K562 (cell line): ENCODE data around the gene IL2RG. TPM values are rescaled to one million over a fixed set of nuclear protein-coding genes. Genes with fewer than 3 reads are reported as not detected.

ENCODE experiments used
- C11orf30 ChIP-seq: fragments of 450-650 bp; IDR thresholded peaks from 2 replicates; pipeline ENCODE4 v1.6.1; 2016; ENCODE audit warnings: low read depth, mild to moderate bottlenecking
- CBX8 ChIP-seq: fragments of 200-600 bp; sonication (generic); IDR thresholded peaks from 2 replicates; pipeline ENCODE4 v1.6.1; 2012; ENCODE audit warnings: borderline replicate concordance, mixed run types, low read depth, mild to moderate bottlenecking, moderate library complexity, mixed read lengths, low read length, control low read depth, inconsistent platforms; ENCODE audit not compliant: poor library complexity, severe bottlenecking; ENCODE audit errors: extremely low read depth
- GABPA ChIP-seq: fragments of 200-800 bp; sonication (Bioruptor generic); conservative IDR thresholded peaks from 2 replicates; pipeline ENCODE4 v1.6.1; 2016; ENCODE audit warnings: low read depth, missing genetic modification characterization, missing compliant biosample characterization
- GTF2F1 ChIP-seq: IDR thresholded peaks from 2 replicates; pipeline ENCODE4 v1.6.1; 2011; ENCODE audit warnings: low read depth, low read length, improper control_type of control experiment
- NFRKB ChIP-seq: fragments of 450-650 bp; IDR thresholded peaks from 2 replicates; pipeline ENCODE4 v1.6.1; 2016; ENCODE audit warnings: low read depth
- NR2C2 ChIP-seq, 2 experiments: fragments of 200-800 bp in 1 of 2; sonication (Bioruptor generic) in 1 of 2; sonication (generic) in 1 of 2; formaldehyde crosslinking in 1 of 2; IDR thresholded peaks; 2 replicates each; pipeline versions ENCODE4 v1.6.1 to v1.8.0; 2016 to 2022; ENCODE audit warnings: mild to moderate bottlenecking in 1 of 2, missing compliant biosample characterization in 1 of 2, missing genetic modification characterization in 1 of 2, missing genetic modification reagents in 1 of 2
- PRPF4 ChIP-seq: fragments of 200-400 bp; formaldehyde crosslinking; IDR thresholded peaks from one replicate; pipeline ENCODE4 v1.6.1; 2017; ENCODE audit warnings: low read length, low read depth, mild to moderate bottlenecking; ENCODE audit not compliant: insufficient read depth, poor library complexity, severe bottlenecking
- RB1 ChIP-seq: fragments of 450-650 bp; IDR thresholded peaks from 2 replicates; pipeline ENCODE4 v1.6.1; 2017; ENCODE audit warnings: low read depth, mild to moderate bottlenecking
- RBM22 ChIP-seq: fragments of 200-400 bp; formaldehyde crosslinking; IDR thresholded peaks from 2 replicates; pipeline ENCODE4 v1.6.1; 2018; ENCODE audit warnings: low read length, low read depth; ENCODE audit not compliant: poor library complexity, severe bottlenecking
- TAL1 ChIP-seq: fragments of 450-650 bp; IDR thresholded peaks from 2 replicates; pipeline ENCODE4 v1.6.1; 2016; ENCODE audit warnings: mild to moderate bottlenecking
- TEAD1 ChIP-seq, 2 experiments: fragments of 450-650 bp in 1 of 2; sonication (generic) in 1 of 2; formaldehyde crosslinking; IDR thresholded peaks; 2 replicates each; pipeline versions ENCODE4 v1.4.0 to v1.8.0; 2020 to 2022; ENCODE audit warnings: mild to moderate bottlenecking in 2 of 2, missing genetic modification reagents in 1 of 2
- ZBTB7A ChIP-seq: IDR thresholded peaks from 2 replicates; pipeline ENCODE4 v1.6.1; 2011; ENCODE audit warnings: low read depth, mild to moderate bottlenecking, low read length, moderate library complexity, borderline replicate concordance; ENCODE audit not compliant: control insufficient read depth
- ZNF224 ChIP-seq: sonication (generic); formaldehyde crosslinking; IDR thresholded peaks from 2 replicates; pipeline ENCODE4 v1.8.0; 2022; ENCODE audit warnings: mild to moderate bottlenecking, missing genetic modification reagents
- ZNF583 ChIP-seq: fragments of 250-450 bp; sonication (Bioruptor Pico); IDR thresholded peaks from 2 replicates; pipeline ENCODE4 v1.4.0; 2020
- ZNF707 ChIP-seq: fragments of 250-450 bp; sonication (Bioruptor Pico); conservative IDR thresholded peaks from 2 replicates; pipeline ENCODE4 v1.8.0; 2022; ENCODE audit warnings: inconsistent platforms, mild to moderate bottlenecking, moderate library complexity
- ZNF764 ChIP-seq: fragments of 250-450 bp; sonication (Bioruptor Pico); IDR thresholded peaks from 2 replicates; pipeline ENCODE4 v1.4.0; 2020; ENCODE audit warnings: low read depth, mild to moderate bottlenecking, moderate library complexity
- polyA plus RNA-seq, 8 experiments: library from polyadenylated mRNA; depleted of rRNA in 4 of 8; stranded (reverse) in 5 of 8; unstranded in 3 of 8; fragments of >200 nt; fragmentation: Nextera tagmentation in 2 of 8; fragmentation: Illumina TruSeq in 1 of 8; extraction: Ambion mirVana in 2 of 8; extraction: Trizol in 1 of 8; gene quantifications; 2 replicates each; pipeline versions ENCODE4 v1.2.1 to v1.2.3, GENCODE V29; 2011 to 2014; ENCODE audit warnings: inconsistent platforms in 1 of 8, missing spikeins in 1 of 8
- total RNA-seq, 7 experiments: library from RNA; depleted of rRNA in 6 of 7; stranded (reverse); fragments of >200 nt in 6 of 7; fragmentation: Illumina TruSeq in 2 of 7; extraction: Trizol in 2 of 7; gene quantifications; 2 replicates each; pipeline versions ENCODE4 v1.2.1 to v1.2.3, GENCODE V29; 2011 to 2021; ENCODE audit warnings: low replicate concordance in 1 of 7
- TF ChIP-seq, protein P1 (sequence below): fragments of 250-450 bp; sonication (Bioruptor Pico); IDR thresholded peaks from 2 replicates; pipeline ENCODE4 v1.4.0; 2020; ENCODE audit warnings: mild to moderate bottlenecking, moderate library complexity
- TF ChIP-seq, protein P2 (sequence below): sonication (generic); formaldehyde crosslinking; IDR thresholded peaks from 2 replicates; pipeline ENCODE4 v1.8.0; 2022; ENCODE audit warnings: missing genetic modification reagents, mild to moderate bottlenecking, moderate library complexity, borderline replicate concordance
- TF ChIP-seq, protein P3 (sequence below): IDR thresholded peaks from 2 replicates; pipeline ENCODE4 v1.6.1; 2011; ENCODE audit warnings: borderline replicate concordance, low read depth, mild to moderate bottlenecking, moderate library complexity, low read length; ENCODE audit not compliant: insufficient read depth, poor library complexity, severe bottlenecking
- TF ChIP-seq, protein P4 (sequence below): fragments of 450-650 bp; conservative IDR thresholded peaks from 2 replicates; pipeline ENCODE4 v1.6.1; 2016; ENCODE audit warnings: missing genetic modification characterization, low read depth, mild to moderate bottlenecking, missing compliant biosample characterization, moderate library complexity

Gene IL2RG
- total and polyA plus RNA-seq, 9 of the 15 experiments (the other 6 are each of a cell fraction or from before 2014, with no cell fraction given): 5.5 to 55.4 (median 19.7) TPM

DNA sequence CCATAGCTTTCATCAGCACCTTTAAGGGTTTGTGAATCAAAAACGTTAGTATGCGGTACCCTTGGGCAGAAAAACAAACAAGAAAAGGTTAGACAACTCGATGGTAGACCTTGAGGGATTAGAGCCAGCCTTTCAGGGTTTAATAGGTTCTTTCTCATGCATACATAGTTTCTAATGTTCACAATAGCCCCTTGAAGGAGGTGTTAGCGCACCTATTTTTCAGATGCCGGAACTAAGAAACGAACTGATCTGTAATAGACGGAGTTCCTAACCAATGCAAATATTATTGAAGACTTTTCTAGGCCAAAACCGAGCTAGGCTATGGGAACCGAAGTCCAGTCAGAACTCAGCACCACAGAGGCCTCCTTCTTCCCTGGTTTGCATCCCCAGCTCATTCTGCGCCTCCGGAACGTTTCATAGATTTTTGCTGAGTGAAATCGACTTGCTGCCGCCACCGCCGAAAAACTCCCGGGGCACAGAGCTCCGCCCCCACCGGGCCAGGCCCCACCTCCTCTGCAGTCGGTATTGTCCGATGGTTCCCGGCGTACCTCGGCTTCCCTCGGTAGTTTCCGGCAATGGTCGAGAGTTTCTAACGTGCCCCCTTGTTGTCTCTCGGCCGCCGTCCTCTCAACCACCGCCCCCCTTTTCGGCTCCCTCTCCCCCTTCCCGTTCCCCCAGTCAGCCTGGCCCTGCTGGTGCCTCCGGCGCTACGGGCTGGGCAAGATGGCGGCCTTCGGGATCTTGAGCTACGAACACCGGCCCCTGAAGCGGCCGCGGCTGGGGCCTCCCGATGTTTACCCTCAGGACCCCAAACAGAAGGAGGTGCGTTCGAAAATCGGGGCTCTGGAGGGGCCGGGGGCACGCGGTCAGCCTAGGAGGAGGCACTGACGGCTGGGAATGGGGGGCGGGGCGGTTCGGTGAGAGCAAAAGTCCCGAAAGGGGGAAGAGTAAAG lies 6.9 kb upstream of the IL2RG start, which contains the start of gene MED12 (continued):
- TF ChIP-seq NR2C2 (CRISPR knock-in tag; IDR thresholded peaks at IDR 0.05) (no peak), NR2C2 (tag; IDR thresholded peaks at IDR 0.05) (peak; percentile 51; the same call in 1 of the 2 replicates), C11orf30 (peak; percentile 10; the same call in 1 of the 2 replicates), CBX8 (no peak), ZNF764 (CRISPR knock-in tag) (no peak), GTF2F1 (no peak), TEAD1 (CRISPR knock-in tag; IDR thresholded peaks at IDR 0.05) (no peak), ZNF583 (CRISPR knock-in tag) (no peak), RBM22 (no peak), ZNF707 (CRISPR knock-in tag) (no peak), NFRKB (peak; percentile 66; the same call in 1 of the 2 replicates), ZBTB7A (0 out of 2 replicates have a peak, but pooled peaks have one; percentile 30), PRPF4 (no peak), ZNF224 (CRISPR knock-in tag) (no peak), TAL1 (no peak), GABPA (tag) (peak; percentile 18; the same call in 1 of the 2 replicates), RB1 (0 out of 2 replicates have a peak, but pooled peaks have one; percentile 34)
- TF ChIP-seq, protein P1, sequence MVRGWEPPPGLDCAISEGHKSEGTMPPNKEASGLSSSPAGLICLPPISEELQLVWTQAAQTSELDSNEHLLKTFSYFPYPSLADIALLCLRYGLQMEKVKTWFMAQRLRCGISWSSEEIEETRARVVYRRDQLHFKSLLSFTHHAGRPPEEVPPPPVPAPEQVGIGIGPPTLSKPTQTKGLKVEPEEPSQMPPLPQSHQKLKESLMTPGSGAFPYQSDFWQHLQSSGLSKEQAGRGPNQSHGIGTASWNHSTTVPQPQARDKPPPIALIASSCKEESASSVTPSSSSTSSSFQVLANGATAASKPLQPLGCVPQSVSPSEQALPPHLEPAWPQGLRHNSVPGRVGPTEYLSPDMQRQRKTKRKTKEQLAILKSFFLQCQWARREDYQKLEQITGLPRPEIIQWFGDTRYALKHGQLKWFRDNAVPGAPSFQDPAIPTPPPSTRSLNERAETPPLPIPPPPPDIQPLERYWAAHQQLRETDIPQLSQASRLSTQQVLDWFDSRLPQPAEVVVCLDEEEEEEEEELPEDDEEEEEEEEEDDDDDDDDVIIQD (CRISPR knock-in tag): no peak
- TF ChIP-seq, protein P2, sequence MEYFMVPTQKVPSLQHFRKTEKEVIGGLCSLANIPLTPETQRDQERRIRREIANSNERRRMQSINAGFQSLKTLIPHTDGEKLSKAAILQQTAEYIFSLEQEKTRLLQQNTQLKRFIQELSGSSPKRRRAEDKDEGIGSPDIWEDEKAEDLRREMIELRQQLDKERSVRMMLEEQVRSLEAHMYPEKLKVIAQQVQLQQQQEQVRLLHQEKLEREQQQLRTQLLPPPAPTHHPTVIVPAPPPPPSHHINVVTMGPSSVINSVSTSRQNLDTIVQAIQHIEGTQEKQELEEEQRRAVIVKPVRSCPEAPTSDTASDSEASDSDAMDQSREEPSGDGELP: peak; percentile 34; the same call in 1 of the 2 replicates
- TF ChIP-seq, protein P3, sequence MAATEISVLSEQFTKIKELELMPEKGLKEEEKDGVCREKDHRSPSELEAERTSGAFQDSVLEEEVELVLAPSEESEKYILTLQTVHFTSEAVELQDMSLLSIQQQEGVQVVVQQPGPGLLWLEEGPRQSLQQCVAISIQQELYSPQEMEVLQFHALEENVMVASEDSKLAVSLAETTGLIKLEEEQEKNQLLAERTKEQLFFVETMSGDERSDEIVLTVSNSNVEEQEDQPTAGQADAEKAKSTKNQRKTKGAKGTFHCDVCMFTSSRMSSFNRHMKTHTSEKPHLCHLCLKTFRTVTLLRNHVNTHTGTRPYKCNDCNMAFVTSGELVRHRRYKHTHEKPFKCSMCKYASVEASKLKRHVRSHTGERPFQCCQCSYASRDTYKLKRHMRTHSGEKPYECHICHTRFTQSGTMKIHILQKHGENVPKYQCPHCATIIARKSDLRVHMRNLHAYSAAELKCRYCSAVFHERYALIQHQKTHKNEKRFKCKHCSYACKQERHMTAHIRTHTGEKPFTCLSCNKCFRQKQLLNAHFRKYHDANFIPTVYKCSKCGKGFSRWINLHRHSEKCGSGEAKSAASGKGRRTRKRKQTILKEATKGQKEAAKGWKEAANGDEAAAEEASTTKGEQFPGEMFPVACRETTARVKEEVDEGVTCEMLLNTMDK: no peak
- TF ChIP-seq, protein P4, sequence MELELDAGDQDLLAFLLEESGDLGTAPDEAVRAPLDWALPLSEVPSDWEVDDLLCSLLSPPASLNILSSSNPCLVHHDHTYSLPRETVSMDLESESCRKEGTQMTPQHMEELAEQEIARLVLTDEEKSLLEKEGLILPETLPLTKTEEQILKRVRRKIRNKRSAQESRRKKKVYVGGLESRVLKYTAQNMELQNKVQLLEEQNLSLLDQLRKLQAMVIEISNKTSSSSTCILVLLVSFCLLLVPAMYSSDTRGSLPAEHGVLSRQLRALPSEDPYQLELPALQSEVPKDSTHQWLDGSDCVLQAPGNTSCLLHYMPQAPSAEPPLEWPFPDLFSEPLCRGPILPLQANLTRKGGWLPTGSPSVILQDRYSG: no peak
